Tibial nerve (tissue), 3 donors: ENCODE results near the gene PMF1.

Source experiments
- POLR2A ChIP-seq, 2 donors: fragments of 450-650 bp; IDR thresholded peaks; one replicate each; pipeline ENCODE4 v1.6.1; 2017; ENCODE audit warnings: antibody characterized with exemption in 2 of 2, mild to moderate bottlenecking in 2 of 2, moderate library complexity in 2 of 2
- TF ChIP-seq, protein P1 (sequence below), 5 experiments: fragments of 200-600 bp in 3 of 5; fragments of 450-650 bp in 2 of 5; sonication (generic) in 3 of 5; IDR thresholded peaks; one replicate each; pipeline ENCODE4 v1.5.1; 2016 to 2019; ENCODE audit warnings: antibody characterized with exemption in 5 of 5, mild to moderate bottlenecking in 3 of 5, moderate library complexity in 2 of 5

DNA sequence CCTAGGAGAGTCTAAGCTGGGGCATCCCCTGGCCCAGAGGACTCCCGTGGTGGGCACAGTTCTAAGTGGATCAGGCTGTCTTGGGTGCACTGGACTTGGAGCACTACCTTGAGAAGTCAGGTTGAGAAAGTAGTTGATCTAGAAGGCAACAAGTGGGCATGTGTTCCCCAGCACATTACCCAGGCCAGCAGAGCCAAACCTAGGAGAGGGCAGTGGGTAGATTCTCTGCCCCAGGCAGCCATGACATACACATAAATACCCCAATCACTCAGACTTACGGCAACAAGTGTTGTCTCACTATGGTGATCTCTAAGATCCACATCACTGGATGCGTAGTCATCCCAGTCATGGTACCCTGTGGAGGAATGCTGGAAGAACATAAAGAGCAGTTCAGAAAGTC is 1.6 kb upstream of the PMF1 start:
- TF ChIP-seq, protein P1, sequence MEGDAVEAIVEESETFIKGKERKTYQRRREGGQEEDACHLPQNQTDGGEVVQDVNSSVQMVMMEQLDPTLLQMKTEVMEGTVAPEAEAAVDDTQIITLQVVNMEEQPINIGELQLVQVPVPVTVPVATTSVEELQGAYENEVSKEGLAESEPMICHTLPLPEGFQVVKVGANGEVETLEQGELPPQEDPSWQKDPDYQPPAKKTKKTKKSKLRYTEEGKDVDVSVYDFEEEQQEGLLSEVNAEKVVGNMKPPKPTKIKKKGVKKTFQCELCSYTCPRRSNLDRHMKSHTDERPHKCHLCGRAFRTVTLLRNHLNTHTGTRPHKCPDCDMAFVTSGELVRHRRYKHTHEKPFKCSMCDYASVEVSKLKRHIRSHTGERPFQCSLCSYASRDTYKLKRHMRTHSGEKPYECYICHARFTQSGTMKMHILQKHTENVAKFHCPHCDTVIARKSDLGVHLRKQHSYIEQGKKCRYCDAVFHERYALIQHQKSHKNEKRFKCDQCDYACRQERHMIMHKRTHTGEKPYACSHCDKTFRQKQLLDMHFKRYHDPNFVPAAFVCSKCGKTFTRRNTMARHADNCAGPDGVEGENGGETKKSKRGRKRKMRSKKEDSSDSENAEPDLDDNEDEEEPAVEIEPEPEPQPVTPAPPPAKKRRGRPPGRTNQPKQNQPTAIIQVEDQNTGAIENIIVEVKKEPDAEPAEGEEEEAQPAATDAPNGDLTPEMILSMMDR (IDR thresholded peaks at IDR 0.05) = no peak
- no peak for TF ChIP-seq POLR2A (IDR thresholded peaks at IDR 0.05)
